Neuronal stem cell (in vitro differentiated cells): ENCODE measurements around the gene PPID.
"Not testable (repeated sequence)": the region's sequence is repeated elsewhere in the genome, so short reads cannot be mapped to it uniquely, and the experiment has no call there.

Source experiments
- DNase-seq: peaks from one replicate; pipeline ENCODE4 v3.0.0-alpha.2; 2013; ENCODE audit warnings: low spot score
- H2AFZ ChIP-seq: one replicate; pipeline ENCODE4 v1.6.1; 2013; ENCODE audit warnings: mild to moderate bottlenecking, low read length, inconsistent platforms
- H2AK5ac ChIP-seq: 2 replicates; pipeline ENCODE4 v1.6.1; 2013; ENCODE audit warnings: low read depth, mild to moderate bottlenecking, inconsistent platforms, low read length, moderate library complexity, mixed read lengths
- H2BK120ac ChIP-seq: 2 replicates; pipeline ENCODE4 v1.6.1; 2013; ENCODE audit warnings: low read depth, mild to moderate bottlenecking, inconsistent platforms, low read length, moderate library complexity, mixed read lengths
- H2BK12ac ChIP-seq: one replicate; pipeline ENCODE4 v1.6.1; 2013; ENCODE audit warnings: low read length, inconsistent platforms
- H2BK15ac ChIP-seq: 2 replicates; pipeline ENCODE4 v1.6.1; 2013; ENCODE audit warnings: mild to moderate bottlenecking, low read length, inconsistent platforms, mixed read lengths
- H2BK5ac ChIP-seq: one replicate; pipeline ENCODE4 v1.6.1; 2013; ENCODE audit warnings: inconsistent platforms, mild to moderate bottlenecking, low read length, moderate library complexity
- H3K14ac ChIP-seq: one replicate; pipeline ENCODE4 v1.6.1; 2013; ENCODE audit warnings: low read length, inconsistent platforms
- H3K18ac ChIP-seq: 2 replicates; pipeline ENCODE4 v1.6.1; 2013; ENCODE audit warnings: low read length, inconsistent platforms
- H3K23ac ChIP-seq: 2 replicates; pipeline ENCODE4 v1.6.1; 2013; ENCODE audit warnings: low read depth, mild to moderate bottlenecking, mixed read lengths, low read length, inconsistent platforms; ENCODE audit not compliant: poor library complexity
- H3K27ac ChIP-seq: replicated peaks from 3 replicates; pipeline ENCODE4 v1.5.1; 2013; ENCODE audit warnings: low read length, inconsistent platforms
- H3K27me3 ChIP-seq, 3 experiments: 2 replicates each; pipeline ENCODE4 v1.6.1; 2013; ENCODE audit warnings: low read length in 3 of 3, mild to moderate bottlenecking in 2 of 3, inconsistent platforms in 1 of 3, low read depth in 1 of 3, mixed read lengths in 1 of 3, moderate library complexity in 1 of 3; ENCODE audit not compliant: control insufficient read depth in 3 of 3, insufficient read depth in 3 of 3
- H3K36me3 ChIP-seq, 2 donors: replicated peaks in 1 of 2; 2 replicates each; pipeline ENCODE4 v1.6.1; 2013; ENCODE audit warnings: low read length in 2 of 2; ENCODE audit not compliant: control insufficient read depth in 2 of 2, insufficient read depth in 2 of 2
- H3K4ac ChIP-seq: 2 replicates; pipeline ENCODE4 v1.6.1; 2013; ENCODE audit warnings: inconsistent platforms, mild to moderate bottlenecking, low read length, moderate library complexity
- H3K4me1 ChIP-seq, 2 donors: 1 replicate in 1 of 2; 2 replicates in 1 of 2; pipeline ENCODE4 v1.6.1; 2013; ENCODE audit warnings: low read length in 2 of 2, low read depth in 1 of 2; ENCODE audit not compliant: control insufficient read depth in 2 of 2, insufficient read depth in 1 of 2
- H3K4me2 ChIP-seq: one replicate; pipeline ENCODE4 v1.6.1; 2013; ENCODE audit warnings: mild to moderate bottlenecking, low read length, inconsistent platforms; ENCODE audit not compliant: insufficient read depth, poor library complexity, severe bottlenecking
- H3K4me3 ChIP-seq, 2 donors: 2 replicates each; pipeline ENCODE4 v1.5.1; 2013; ENCODE audit warnings: low read length in 2 of 2, mild to moderate bottlenecking in 2 of 2, inconsistent platforms in 1 of 2, moderate library complexity in 1 of 2
- H3K79me1 ChIP-seq: one replicate; pipeline ENCODE4 v1.6.1; 2013; ENCODE audit warnings: low read depth, mild to moderate bottlenecking, inconsistent platforms, low read length, moderate library complexity
- H3K9ac ChIP-seq: one replicate; pipeline ENCODE4 v1.6.1; 2013; ENCODE audit warnings: mild to moderate bottlenecking, low read depth, low read length, inconsistent platforms; ENCODE audit not compliant: poor library complexity
- H3K9me3 ChIP-seq, 2 donors: replicated peaks in 1 of 2; 2 replicates each; pipeline versions ENCODE3 to v1.6.1; 2013; ENCODE audit warnings: low read length in 2 of 2, mild to moderate bottlenecking in 2 of 2, inconsistent platforms in 1 of 2, low read depth in 1 of 2, mixed read lengths in 1 of 2, moderate library complexity in 1 of 2; ENCODE audit not compliant: control insufficient read depth in 2 of 2, insufficient read depth in 1 of 2
- H4K8ac ChIP-seq: one replicate; pipeline ENCODE4 v1.6.1; 2013; ENCODE audit warnings: low read depth, mild to moderate bottlenecking, inconsistent platforms, low read length, moderate library complexity
- H4K91ac ChIP-seq: one replicate; pipeline ENCODE4 v1.6.1; 2013; ENCODE audit warnings: low read length, low read depth, mild to moderate bottlenecking, inconsistent platforms; ENCODE audit not compliant: poor library complexity
- WGBS, 2 donors: extraction: QIAGEN DNeasy Blood & Tissue Kit; methylation state at CpG; one replicate each; pipeline ENCODE4 v1.1.7; 2013; ENCODE audit warnings: missing lambda C conversion rate in 2 of 2, mixed read lengths in 1 of 2; ENCODE audit not compliant: insufficient read length in 2 of 2, insufficient replicate concordance in 1 of 2; ENCODE audit errors: extremely low coverage in 2 of 2; 5-methylcytosine and 5-hydroxymethylcytosine counted together

The PPID gene

DNA sequence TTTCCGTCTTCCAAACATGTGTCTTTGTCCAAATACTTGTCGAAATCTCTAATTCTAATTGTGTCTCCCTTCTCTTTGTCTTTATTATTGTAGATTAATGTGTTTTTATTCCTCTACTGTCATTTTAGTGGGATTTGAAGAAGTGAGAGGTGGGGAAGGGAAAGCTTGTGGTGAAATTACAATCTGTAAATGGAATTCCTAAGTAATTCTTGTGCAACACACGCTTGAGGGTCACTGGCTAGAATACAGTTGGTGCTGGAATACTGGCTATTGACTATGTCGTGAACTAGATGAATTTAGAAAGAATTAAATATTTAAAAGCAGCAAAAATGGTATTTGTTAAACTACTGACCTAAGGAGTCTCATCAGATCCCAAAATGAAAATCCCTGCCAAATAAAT is 34.9 kb upstream of the PPID start:
- Histone ChIP-seq H3K23ac (no peak overlapping the region), H3K14ac (no peak overlapping the region), H3K4me1 (no peaks in the 10 kb centered on the region), H3K27me3 (no peaks in the 10 kb centered on the region), H2BK5ac (no peak overlapping the region), H3K18ac (no peak overlapping the region), H3K79me1 (no peaks in the 10 kb centered on the region), H3K9ac (no peak overlapping the region), H2BK12ac (no peak overlapping the region), H2BK120ac (no peak overlapping the region), H4K91ac (no peak overlapping the region), H3K4ac (no peak overlapping the region), H4K8ac (no peak overlapping the region), H3K27ac (no peak overlapping the region), H2BK15ac (no peak overlapping the region), H3K4me3 (no peak overlapping the region), H2AFZ (no peak overlapping the region), H3K36me3 (no peaks in the 10 kb centered on the region), H3K4me2 (no peak overlapping the region), H3K9me3 (peaks cover 0 to 5% of the 10 kb centered on the region in 2 donors), H2AK5ac (no peak overlapping the region)
- no CpG with 5 or more reads among the region's 4 CpGs for WGBS, 2 donors
- DNase-seq = no peak

- Histone ChIP-seq H2AFZ (no peak overlapping the region), H3K4me3 (no peak overlapping the region), H3K23ac (no peak overlapping the region), H3K27me3 (no peaks in the 10 kb centered on the region), H3K27ac (no peak overlapping the region), H4K91ac (no peak overlapping the region), H2BK5ac (no peak overlapping the region), H4K8ac (no peak overlapping the region), H3K4ac (no peak overlapping the region), H2BK120ac (no peak overlapping the region), H3K4me2 (no peak overlapping the region), H2AK5ac (no peak overlapping the region), H2BK12ac (no peak overlapping the region), H3K9ac (no peak overlapping the region), H3K36me3 (no peaks in the 10 kb centered on the region), H2BK15ac (no peak overlapping the region), H3K14ac (no peak overlapping the region), H3K9me3 (peaks cover 0 to 5% of the 10 kb centered on the region in 2 donors), H3K4me1 (no peaks in the 10 kb centered on the region), H3K79me1 (no peaks in the 10 kb centered on the region), H3K18ac (no peak overlapping the region)
- no peak for DNase-seq
Measured at GRCh38 chr4:158756588-158756987, 33.4 kb upstream of the PPID start.

DNA sequence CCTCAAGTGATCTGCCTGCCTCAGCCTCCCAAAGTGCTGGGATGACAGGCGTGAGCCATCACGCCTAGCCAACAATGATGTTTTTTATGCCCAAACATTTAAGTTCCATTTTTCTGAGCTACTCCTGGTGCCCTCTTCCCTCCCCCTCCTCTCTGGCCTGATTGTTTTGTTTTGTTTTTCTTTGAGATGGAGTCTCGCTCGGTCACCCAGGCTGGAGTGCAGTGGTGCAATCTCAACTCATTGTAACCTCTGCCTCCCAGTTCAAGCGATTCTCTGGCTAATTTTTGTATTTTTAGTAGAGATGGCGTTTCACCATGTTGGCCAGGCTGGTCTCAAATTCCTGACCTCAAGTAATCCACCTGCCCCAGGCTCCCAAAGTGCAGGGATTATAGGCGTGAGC is 32.6 kb upstream of the PPID start:
- not testable (repeated sequence) for H3K9ac ChIP-seq, H3K14ac ChIP-seq, DNase-seq, H3K18ac ChIP-seq, H4K8ac ChIP-seq, H3K4me1 ChIP-seq, H2BK12ac ChIP-seq, H3K23ac ChIP-seq, H3K4me3 ChIP-seq, H3K9me3 ChIP-seq, H2AFZ ChIP-seq, H2BK15ac ChIP-seq, H3K79me1 ChIP-seq, H3K4ac ChIP-seq, H3K27me3 ChIP-seq, H4K91ac ChIP-seq, H3K27ac ChIP-seq, H2AK5ac ChIP-seq, H3K36me3 ChIP-seq, H2BK120ac ChIP-seq, H2BK5ac ChIP-seq, H3K4me2 ChIP-seq
- no CpG with 5 or more reads among the region's 7 CpGs for WGBS, 2 donors

DNA sequence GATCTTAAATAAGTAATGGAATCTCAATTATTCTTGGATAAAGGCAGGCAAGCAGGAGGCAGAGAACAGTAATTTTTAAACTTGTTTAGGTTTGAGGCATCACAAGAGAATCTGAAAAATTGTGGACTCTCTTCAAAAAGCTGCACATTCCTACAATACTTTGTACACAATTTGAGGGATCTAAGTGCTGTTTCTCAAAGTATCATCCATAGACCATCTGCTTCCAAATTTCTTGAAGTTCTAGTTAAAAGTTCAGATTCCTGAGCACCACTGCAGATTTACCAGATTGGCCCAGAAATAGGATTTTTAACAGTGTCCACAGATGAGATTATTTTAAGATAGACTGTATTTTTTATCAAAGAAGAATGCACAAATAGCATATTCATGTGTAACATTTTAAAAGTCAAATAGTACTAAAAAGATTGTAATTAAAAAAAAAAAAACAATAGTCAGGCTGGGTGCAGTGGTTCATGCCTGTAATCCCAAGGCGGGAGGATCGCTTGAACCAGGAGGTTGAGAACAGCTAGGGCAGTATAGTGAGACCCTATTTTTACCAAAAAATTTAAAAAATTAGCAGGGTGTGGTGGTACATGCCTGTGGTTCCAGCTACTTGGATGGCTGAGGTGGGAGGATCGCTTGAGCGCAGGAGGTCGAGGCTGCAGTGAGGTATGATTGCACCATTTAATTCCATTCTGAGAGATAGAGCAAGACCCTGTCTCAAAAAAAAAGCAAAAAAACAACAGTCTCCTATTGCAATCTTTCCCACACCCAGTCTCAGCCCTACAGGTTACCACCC is 31.4 kb upstream of the PPID start:
- H2AFZ ChIP-seq = no peak overlapping the region
- H3K4me2 ChIP-seq = no peak overlapping the region
- H2BK12ac ChIP-seq = no peak overlapping the region
- no peak overlapping the region for H2AK5ac ChIP-seq
- no peak overlapping the region for H4K91ac ChIP-seq
- no peaks in the 10 kb centered on the region for H3K36me3 ChIP-seq
- no peak overlapping the region for H3K23ac ChIP-seq
- H3K4ac ChIP-seq = no peak overlapping the region
- no CpG with 5 or more reads among the region's 5 CpGs for WGBS, 2 donors
- no peak overlapping the region for H2BK120ac ChIP-seq
- peaks cover 0 to 5% of the 10 kb centered on the region in 2 donors for H3K9me3 ChIP-seq
- no peak overlapping the region for H2BK15ac ChIP-seq
- no peak overlapping the region for H3K14ac ChIP-seq
- H3K9ac ChIP-seq = no peak overlapping the region
- H2BK5ac ChIP-seq = no peak overlapping the region
- H3K79me1 ChIP-seq = no peaks in the 10 kb centered on the region
- H3K4me1 ChIP-seq = no peaks in the 10 kb centered on the region
- no peak overlapping the region for H4K8ac ChIP-seq
- no peak overlapping the region for H3K27ac ChIP-seq
- H3K27me3 ChIP-seq = no peaks in the 10 kb centered on the region
- no peak overlapping the region for H3K18ac ChIP-seq
- DNase-seq = no peak
- no peak overlapping the region for H3K4me3 ChIP-seq
